HUES6 (cell line): Measurements from ENCODE around the gene S100A8.

Source experiments
- H3K27ac ChIP-seq: 2 replicates; pipeline ENCODE4 v1.7.0; 2013; ENCODE audit warnings: low read depth, mild to moderate bottlenecking, low read length, inconsistent platforms
- H3K27me3 ChIP-seq: 2 replicates; pipeline ENCODE4 v1.6.1; 2013; ENCODE audit warnings: low read length; ENCODE audit not compliant: control insufficient read depth, insufficient read depth
- H3K36me3 ChIP-seq: 2 replicates; pipeline ENCODE4 v1.6.1; 2013; ENCODE audit warnings: low read length; ENCODE audit not compliant: control insufficient read depth, insufficient read depth
- H3K4me1 ChIP-seq: 2 replicates; pipeline ENCODE4 v1.6.1; 2013; ENCODE audit warnings: low read length; ENCODE audit not compliant: control insufficient read depth, insufficient read depth
- H3K4me3 ChIP-seq: 2 replicates; pipeline ENCODE4 v1.5.1; 2013; ENCODE audit warnings: low read depth, low read length
- H3K9ac ChIP-seq: one replicate; pipeline ENCODE4 v1.6.1; 2013; ENCODE audit warnings: mild to moderate bottlenecking, low read length
- H3K9me3 ChIP-seq: 2 replicates; pipeline ENCODE4 v1.6.1; 2013; ENCODE audit warnings: low read depth, low read length; ENCODE audit not compliant: control insufficient read depth, insufficient read depth

The S100A8 gene

DNA sequence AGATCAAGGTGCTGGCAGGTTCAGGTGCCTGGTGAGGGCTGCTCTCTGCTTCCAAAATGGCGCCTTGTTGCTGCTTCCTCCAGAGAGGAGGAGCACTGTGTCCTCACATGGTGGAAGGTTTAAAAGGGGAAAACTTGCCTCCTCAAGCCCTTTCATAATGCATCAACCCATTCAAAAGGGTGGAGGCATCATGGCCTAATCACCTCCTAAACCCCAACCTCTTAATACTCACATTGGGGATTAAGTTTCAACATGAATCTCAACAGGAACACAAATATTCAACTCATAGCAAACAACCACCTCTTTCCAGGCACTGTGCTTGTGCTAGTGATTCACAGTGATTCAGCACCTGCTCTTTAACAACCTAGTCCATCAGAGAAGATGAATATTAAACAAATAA is 19.6 kb downstream of the S100A8 start:
- Histone ChIP-seq H3K4me1 (no peaks in the 10 kb centered on the region), H3K36me3 (no peaks in the 10 kb centered on the region), H3K4me3 (no peak overlapping the region), H3K9ac (no peak overlapping the region), H3K9me3 (no peaks in the 10 kb centered on the region), H3K27me3 (peaks cover 3% of the 10 kb centered on the region; the same call in 1 of the 2 replicates), H3K27ac (no peak overlapping the region)

DNA sequence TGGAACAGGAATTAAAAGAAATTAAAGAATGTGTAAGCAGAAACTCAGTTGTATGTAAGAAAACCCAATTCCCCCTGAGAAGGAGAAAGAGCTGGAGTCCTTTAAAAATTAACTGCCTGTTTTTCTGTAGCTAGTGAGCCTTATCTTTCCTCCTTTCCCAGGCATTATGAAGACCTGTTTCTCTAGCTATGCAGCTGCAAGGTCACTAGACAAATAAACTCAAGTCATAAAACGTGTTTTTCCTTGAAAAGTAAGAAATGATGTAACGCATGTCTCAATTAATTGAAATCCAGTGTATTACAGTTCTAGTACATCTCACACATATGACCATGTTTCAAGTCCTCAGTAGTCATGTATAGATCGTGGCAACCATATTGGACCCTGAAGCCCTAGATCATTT is 20.7 kb downstream of the S100A8 start:
- H3K4me3 ChIP-seq, result no peak overlapping the region
- no peaks in the 10 kb centered on the region for H3K4me1 ChIP-seq
- no peaks in the 10 kb centered on the region for H3K9me3 ChIP-seq
- no peaks in the 10 kb centered on the region for H3K36me3 ChIP-seq
- H3K27ac ChIP-seq, result no peak overlapping the region
- H3K9ac ChIP-seq, result no peak overlapping the region
- peaks cover 3% of the 10 kb centered on the region; the same call in 1 of the 2 replicates for H3K27me3 ChIP-seq

DNA sequence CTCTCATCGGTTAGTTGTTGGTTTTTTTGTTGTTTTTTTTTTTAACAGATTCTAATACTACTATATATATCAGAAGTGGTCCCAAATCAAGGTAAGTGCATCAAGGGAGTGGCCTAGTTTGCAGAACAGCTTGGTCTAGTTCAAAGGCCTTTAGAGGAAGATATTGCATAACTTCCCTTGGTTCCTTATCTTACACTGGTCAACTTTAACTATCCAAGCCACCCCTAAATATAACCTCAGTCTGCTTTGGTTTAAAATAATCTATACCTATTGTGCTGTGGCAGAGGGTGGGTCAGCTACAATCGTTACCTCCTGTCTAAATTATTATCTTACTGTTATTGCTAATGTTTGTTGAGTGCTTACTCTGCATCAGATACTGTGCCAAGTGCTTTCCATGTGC is 22.4 kb downstream of the S100A8 start:
- Histone ChIP-seq H3K4me3 (no peak overlapping the region), H3K36me3 (no peaks in the 10 kb centered on the region), H3K9ac (no peak overlapping the region), H3K9me3 (no peaks in the 10 kb centered on the region), H3K27me3 (peaks cover 3% of the 10 kb centered on the region; the same call in 1 of the 2 replicates), H3K27ac (no peak overlapping the region), H3K4me1 (no peaks in the 10 kb centered on the region)

DNA sequence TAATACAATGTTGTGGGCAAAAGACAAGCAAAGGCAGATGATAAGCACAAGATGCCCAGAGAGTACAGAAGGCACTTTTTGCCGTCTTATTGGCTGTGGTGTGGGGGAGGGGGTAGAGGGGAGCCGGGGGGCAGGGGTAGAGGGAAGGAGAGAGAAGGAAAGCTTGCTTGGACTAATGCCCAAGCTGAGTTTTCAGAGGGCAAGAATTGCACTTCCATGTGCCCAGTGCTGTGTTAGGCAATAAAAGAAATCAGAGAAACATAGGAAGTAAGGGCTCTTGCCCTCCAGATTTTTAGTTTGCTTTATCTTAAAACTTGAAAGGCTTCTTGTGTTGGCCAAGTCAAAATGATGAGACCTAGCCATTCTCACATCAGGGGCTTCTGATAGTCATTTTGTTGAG is 23.8 kb downstream of the S100A8 start:
- H3K9ac ChIP-seq, result no peak overlapping the region
- H3K9me3 ChIP-seq, result no peaks in the 10 kb centered on the region
- peaks cover 5% of the 10 kb centered on the region; the same call in 1 of the 2 replicates for H3K27me3 ChIP-seq
- no peaks in the 10 kb centered on the region for H3K36me3 ChIP-seq
- H3K4me1 ChIP-seq, result no peaks in the 10 kb centered on the region
- H3K4me3 ChIP-seq, result no peak overlapping the region
- H3K27ac ChIP-seq, result no peak overlapping the region

DNA sequence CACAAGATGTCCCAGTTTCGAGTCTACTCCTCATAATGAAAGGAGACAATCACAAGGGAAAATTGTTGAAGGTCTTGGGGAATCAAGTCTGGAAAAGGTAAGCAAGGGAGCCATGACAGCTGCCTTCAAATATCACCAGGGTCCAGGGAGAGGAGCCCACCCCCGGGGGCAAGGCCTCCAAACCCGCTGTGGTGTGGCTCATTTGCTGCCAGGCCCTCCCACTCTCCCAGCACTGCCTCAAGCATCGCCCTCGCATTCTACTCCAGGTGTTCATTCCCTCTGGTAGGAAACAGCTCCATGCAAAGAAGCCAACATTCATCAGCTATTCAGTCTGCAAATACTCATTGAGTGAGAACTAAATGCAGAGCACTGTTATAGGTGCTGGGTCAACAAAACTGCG is 24.6 kb downstream of the S100A8 start:
- H3K27ac ChIP-seq, result no peak overlapping the region
- no peaks in the 10 kb centered on the region for H3K9me3 ChIP-seq
- H3K4me1 ChIP-seq, result no peaks in the 10 kb centered on the region
- H3K27me3 ChIP-seq, result peaks cover 5% of the 10 kb centered on the region; the same call in 1 of the 2 replicates
- H3K9ac ChIP-seq, result no peak overlapping the region
- H3K36me3 ChIP-seq, result no peaks in the 10 kb centered on the region
- H3K4me3 ChIP-seq, result no peak overlapping the region

DNA sequence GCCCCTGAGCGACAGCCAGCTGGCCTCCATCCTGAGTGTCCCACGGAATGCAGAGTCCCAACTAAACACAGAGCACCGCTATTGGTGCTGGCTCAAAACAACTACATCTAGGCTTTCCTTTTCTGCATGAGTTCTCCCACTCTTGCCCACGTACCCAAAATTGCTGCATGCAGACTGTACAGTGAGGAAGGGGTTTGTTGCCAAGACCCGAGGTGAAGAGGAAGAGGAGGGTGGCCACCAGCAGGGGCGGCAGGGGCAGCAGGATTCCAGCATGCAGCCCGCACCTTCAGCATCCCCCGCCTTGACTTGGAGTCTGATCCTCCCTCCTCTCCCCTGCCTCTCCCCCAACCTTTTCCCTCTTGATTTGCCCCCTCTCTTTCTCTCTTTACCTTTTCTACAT is 25.2 kb downstream of the S100A8 start:
- no peak overlapping the region for H3K9ac ChIP-seq
- H3K4me3 ChIP-seq, result no peak overlapping the region
- no peaks in the 10 kb centered on the region for H3K9me3 ChIP-seq
- no peaks in the 10 kb centered on the region for H3K4me1 ChIP-seq
- no peak overlapping the region for H3K27ac ChIP-seq
- H3K27me3 ChIP-seq, result peaks cover 5% of the 10 kb centered on the region; the same call in 1 of the 2 replicates
- no peaks in the 10 kb centered on the region for H3K36me3 ChIP-seq

DNA sequence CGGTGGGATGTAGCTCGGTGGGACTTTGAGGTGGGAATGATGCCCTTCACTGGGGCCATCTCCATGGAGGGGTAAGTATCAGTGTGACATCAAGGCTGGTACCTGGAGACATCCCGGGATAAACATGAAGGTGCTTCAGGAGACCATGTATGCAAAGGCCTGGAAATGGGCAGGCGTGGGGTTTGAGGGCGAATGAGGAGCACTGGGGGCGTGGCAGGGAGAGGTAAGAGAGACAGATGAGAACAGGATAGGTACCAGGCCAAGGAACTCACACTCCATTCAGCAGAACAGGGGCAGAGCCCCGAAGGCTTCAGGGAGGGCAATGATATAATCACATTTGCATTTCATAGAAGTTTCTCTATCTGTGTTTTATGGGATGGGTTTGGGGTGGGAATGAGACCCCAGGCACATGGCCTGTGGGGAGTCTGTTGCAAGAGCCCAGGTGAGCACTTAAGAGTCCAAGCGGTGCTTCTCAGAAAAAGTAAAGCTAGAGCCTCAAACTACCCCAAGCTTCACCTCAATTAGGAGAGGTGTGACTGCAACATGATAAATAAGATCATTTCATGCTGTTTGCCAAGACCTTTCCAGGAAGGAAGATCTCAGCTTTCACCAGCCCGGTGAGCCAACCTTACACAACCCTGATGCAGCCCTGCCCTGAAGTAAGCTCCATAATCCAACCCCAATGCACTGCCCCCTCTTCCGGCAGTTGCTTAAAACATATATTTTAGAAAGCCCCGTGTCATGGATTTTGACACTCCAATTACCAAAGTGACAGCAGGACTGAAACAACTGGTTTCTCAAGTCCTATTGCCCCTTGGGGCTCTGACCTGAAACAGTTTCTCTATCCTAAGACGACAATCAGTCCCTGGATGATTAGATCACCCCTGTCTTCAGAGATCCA is 25.9 kb downstream of the S100A8 start:
- no peak overlapping the region for H3K9ac ChIP-seq
- H3K27ac ChIP-seq, result no peak overlapping the region
- H3K27me3 ChIP-seq, result peaks cover 5% of the 10 kb centered on the region; the same call in 1 of the 2 replicates
- no peaks in the 10 kb centered on the region for H3K9me3 ChIP-seq
- no peaks in the 10 kb centered on the region for H3K36me3 ChIP-seq
- H3K4me1 ChIP-seq, result no peaks in the 10 kb centered on the region
- no peak overlapping the region for H3K4me3 ChIP-seq

DNA sequence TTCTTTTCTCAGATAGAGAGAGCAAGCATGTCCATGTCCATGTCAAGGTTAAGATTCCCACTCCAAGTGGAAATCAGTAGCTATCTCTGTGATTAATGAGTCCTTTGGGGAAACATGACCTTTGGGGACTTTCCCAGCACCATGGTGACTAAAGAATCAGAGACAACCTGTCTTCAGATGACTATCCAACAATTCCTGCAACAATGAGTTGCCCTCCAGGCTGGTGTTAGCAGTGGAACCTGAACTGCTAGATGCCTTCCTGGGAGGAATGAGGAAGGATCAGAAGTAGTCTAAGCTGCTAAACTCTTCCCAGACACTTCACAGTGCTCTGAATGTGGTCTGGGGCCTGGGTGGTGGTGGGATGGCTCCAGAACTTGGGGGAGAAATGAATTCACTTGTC is 26.7 kb downstream of the S100A8 start:
- Histone ChIP-seq H3K4me3 (no peak overlapping the region), H3K36me3 (no peaks in the 10 kb centered on the region), H3K9ac (no peak overlapping the region), H3K27ac (no peak overlapping the region), H3K9me3 (no peaks in the 10 kb centered on the region), H3K27me3 (peaks cover 5% of the 10 kb centered on the region; the same call in 1 of the 2 replicates), H3K4me1 (no peaks in the 10 kb centered on the region)

DNA sequence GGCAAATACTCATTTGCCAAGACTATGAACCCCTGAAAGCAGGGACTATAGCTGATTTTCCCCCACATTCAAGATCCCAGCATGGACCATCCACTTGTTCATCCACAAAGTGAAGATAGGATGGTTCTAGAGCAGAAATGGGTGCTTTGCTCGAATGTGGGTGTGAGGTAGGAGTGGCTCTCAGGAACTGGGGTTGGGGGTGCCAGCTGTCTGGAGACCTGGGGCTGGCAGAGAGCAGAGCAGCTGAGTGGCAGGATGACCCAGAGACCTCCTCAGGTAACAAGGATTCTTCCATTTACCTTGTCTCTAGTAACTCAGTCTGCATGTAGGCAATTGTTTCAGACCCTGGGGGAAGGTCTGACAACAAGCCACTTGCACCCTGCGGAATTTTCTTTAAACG is 27.2 kb downstream of the S100A8 start:
- Histone ChIP-seq H3K9me3 (no peaks in the 10 kb centered on the region), H3K36me3 (no peaks in the 10 kb centered on the region), H3K4me1 (no peaks in the 10 kb centered on the region), H3K27me3 (peaks cover 5% of the 10 kb centered on the region; the same call in 1 of the 2 replicates), H3K4me3 (no peak overlapping the region), H3K9ac (no peak overlapping the region), H3K27ac (no peak overlapping the region)

DNA sequence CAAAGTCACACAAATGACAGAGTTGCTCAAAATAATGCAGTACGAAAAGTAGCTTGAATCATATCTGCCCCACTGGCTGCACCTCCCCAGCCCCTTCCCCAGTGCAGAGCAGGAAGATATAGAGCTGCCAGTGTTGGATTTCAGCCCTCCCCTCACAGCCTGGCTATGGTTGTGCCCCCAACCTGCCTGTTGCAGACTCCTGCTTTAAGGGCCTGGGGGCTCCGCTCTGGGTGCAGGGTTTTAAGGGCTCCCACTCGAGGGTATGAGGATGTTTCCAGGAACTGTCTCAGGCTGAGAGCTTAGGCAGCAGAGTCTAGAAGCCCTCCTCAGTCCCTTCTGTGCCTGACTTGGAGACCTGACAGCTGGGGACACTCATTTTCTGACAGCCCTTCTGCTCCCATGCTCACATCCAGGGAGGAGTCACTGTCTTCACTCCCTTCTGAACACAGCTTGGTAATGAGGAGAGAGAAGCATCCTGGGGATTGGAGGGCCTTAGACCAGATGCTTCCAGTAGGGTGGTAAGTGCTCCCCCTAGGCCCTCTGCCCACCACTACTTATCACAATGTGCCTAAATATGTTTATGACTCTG is 28.6 kb downstream of the S100A8 start:
- no peaks in the 10 kb centered on the region for H3K36me3 ChIP-seq
- no peaks in the 10 kb centered on the region for H3K9me3 ChIP-seq
- no peaks in the 10 kb centered on the region for H3K4me1 ChIP-seq
- H3K27ac ChIP-seq, result no peak overlapping the region
- H3K27me3 ChIP-seq, result peaks cover 5% of the 10 kb centered on the region; the same call in 1 of the 2 replicates
- H3K9ac ChIP-seq, result no peak overlapping the region
- H3K4me3 ChIP-seq, result no peak overlapping the region

DNA sequence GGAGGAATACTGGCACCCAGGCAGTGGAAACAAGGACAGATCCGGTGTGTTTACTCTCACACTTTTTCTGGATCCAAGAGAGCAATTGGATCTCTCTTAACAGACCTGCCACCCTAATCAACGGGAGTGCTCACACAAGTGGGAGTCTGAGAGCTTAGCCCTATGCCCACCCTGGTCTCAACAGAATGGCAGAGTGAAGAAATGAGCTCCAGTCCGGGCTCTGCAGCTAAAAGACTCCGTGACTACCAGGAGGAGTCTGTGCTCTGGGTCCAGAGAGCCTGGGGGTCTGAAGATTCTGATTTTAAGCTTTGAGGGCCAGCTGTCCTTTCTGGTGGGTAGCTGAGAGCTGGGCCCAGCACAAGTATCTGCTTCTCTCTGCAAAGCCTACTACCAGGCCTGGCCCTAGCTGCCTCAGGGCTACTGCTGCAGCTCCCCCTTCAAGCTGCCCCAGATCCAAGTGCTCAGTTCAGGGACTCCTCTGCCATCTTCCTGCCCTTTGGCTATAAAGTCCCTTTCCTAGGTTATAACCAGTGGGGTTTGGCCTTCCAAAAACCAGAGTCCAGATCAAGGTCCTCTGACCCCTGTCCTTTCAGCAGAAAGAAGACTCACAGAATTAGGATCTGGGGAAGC is 29.3 kb downstream of the S100A8 start:
- no peak overlapping the region for H3K4me3 ChIP-seq
- H3K9ac ChIP-seq, result no peak overlapping the region
- no peaks in the 10 kb centered on the region for H3K4me1 ChIP-seq
- H3K9me3 ChIP-seq, result no peaks in the 10 kb centered on the region
- no peak overlapping the region for H3K27ac ChIP-seq
- H3K27me3 ChIP-seq, result peaks cover 5% of the 10 kb centered on the region; the same call in 1 of the 2 replicates
- no peaks in the 10 kb centered on the region for H3K36me3 ChIP-seq
